RWPE2 (cell line): ENCODE measurements around the gene TRIM5.

Source experiments
- ATAC-seq: fragments of 200-7000 bp; cut with Tn5 transposase; 3 replicates; pipeline ENCODE4 v1.9.1; 2021; ENCODE audit warnings: low read depth
- DNase-seq: peaks from one replicate; pipeline ENCODE4 v3.0.0-alpha.2; 2020; ENCODE audit warnings: low spot score
- H3K27ac ChIP-seq: fragments of 450-650 bp; 2 replicates; pipeline ENCODE4 v1.5.1; 2017; ENCODE audit warnings: mild to moderate bottlenecking; ENCODE audit not compliant: poor library complexity, severe bottlenecking
- H3K27me3 ChIP-seq: fragments of 250-450 bp; sonication (Bioruptor Pico); 2 replicates; pipeline ENCODE4 v1.5.1; 2021; ENCODE audit warnings: mild to moderate bottlenecking, moderate library complexity; ENCODE audit not compliant: insufficient read depth, poor library complexity, severe bottlenecking
- H3K36me3 ChIP-seq: fragments of 250-450 bp; sonication (Bioruptor Pico); 2 replicates; pipeline ENCODE4 v1.5.1; 2020; ENCODE audit warnings: low read depth, mild to moderate bottlenecking, moderate library complexity
- H3K4me1 ChIP-seq: fragments of 250-450 bp; sonication (Bioruptor Pico); 2 replicates; pipeline ENCODE4 v1.5.1; 2021; ENCODE audit warnings: mild to moderate bottlenecking, moderate library complexity; ENCODE audit not compliant: insufficient read depth, poor library complexity, severe bottlenecking
- H3K4me3 ChIP-seq: fragments of 250-450 bp; sonication (Bioruptor Pico); 2 replicates; pipeline ENCODE4 v1.5.1; 2021; ENCODE audit warnings: mild to moderate bottlenecking, moderate library complexity; ENCODE audit not compliant: severe bottlenecking
- H3K9me3 ChIP-seq: fragments of 250-450 bp; sonication (Bioruptor Pico); 2 replicates; pipeline ENCODE4 v1.5.1; 2021; ENCODE audit warnings: mild to moderate bottlenecking, moderate library complexity; ENCODE audit not compliant: severe bottlenecking
- TF ChIP-seq, protein P1 (sequence below): fragments of 450-650 bp; IDR thresholded peaks from one replicate; pipeline ENCODE4 v1.5.1; 2017; ENCODE audit warnings: mild to moderate bottlenecking, moderate library complexity; ENCODE audit not compliant: poor library complexity, severe bottlenecking

Gene TRIM5

DNA sequence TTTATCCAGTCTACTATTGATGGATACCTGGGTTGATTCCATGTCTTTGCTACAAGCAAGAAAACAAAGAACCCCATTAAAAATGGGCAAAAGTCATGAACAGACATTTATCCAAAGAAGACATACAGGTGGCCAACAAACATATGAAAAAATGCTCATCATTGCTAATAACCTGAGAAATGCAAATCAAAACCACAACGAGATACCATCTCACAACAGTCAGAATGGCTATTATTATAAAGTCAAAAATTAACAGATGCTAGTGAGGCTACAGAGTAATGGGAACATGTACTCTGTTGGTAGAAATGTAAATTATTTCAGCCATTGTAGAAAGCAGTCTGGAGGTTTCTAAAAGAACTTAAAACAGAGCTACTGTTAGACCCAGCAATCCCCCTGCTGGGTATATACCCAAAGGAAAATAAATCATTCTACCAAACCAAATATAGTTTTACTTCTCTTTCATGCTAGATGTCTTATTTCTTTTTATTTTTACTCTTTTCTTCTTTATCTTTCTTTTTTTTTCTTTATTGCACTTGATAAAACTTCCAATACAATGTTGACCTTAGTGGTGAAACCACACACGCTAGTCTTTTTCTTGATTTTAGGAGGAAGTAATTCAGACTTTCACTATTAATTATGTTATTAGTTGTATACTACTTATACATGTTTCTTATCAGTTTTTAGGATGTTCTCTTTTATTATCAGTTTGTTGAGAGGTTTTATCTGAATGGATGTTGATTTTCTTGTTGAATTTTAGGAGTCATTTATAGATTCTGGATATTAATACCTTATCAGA lies 19.1 kb upstream of the TRIM5 start:
- no peak for ATAC-seq
- Histone ChIP-seq H3K27me3 (no peaks in the 10 kb centered on the region), H3K4me3 (no peak overlapping the region), H3K9me3 (no peaks in the 10 kb centered on the region), H3K4me1 (no peaks in the 10 kb centered on the region), H3K36me3 (no peaks in the 10 kb centered on the region), H3K27ac (no peak overlapping the region)
- TF ChIP-seq, protein P1, sequence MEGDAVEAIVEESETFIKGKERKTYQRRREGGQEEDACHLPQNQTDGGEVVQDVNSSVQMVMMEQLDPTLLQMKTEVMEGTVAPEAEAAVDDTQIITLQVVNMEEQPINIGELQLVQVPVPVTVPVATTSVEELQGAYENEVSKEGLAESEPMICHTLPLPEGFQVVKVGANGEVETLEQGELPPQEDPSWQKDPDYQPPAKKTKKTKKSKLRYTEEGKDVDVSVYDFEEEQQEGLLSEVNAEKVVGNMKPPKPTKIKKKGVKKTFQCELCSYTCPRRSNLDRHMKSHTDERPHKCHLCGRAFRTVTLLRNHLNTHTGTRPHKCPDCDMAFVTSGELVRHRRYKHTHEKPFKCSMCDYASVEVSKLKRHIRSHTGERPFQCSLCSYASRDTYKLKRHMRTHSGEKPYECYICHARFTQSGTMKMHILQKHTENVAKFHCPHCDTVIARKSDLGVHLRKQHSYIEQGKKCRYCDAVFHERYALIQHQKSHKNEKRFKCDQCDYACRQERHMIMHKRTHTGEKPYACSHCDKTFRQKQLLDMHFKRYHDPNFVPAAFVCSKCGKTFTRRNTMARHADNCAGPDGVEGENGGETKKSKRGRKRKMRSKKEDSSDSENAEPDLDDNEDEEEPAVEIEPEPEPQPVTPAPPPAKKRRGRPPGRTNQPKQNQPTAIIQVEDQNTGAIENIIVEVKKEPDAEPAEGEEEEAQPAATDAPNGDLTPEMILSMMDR = no peak
- no peak for DNase-seq

- Histone ChIP-seq H3K9me3 (no peaks in the 10 kb centered on the region), H3K27me3 (no peaks in the 10 kb centered on the region), H3K4me1 (no peaks in the 10 kb centered on the region), H3K27ac (no peak overlapping the region), H3K4me3 (no peak overlapping the region), H3K36me3 (no peaks in the 10 kb centered on the region)
- DNase-seq (no peak), ATAC-seq (no peak)
- TF ChIP-seq, protein P1 = no peak
These were observed 16.2 kb upstream of the TRIM5 start for GRCh38 chr11:5701055-5701577.

GRCh38 chr11:5700421-5701054 lies 15.7 kb upstream of the TRIM5 start:
- H3K9me3 ChIP-seq = no peaks in the 10 kb centered on the region
- H3K4me1 ChIP-seq = no peaks in the 10 kb centered on the region
- H3K36me3 ChIP-seq = no peaks in the 10 kb centered on the region
- TF ChIP-seq, protein P1 = no peak
- no peaks in the 10 kb centered on the region for H3K27me3 ChIP-seq
- H3K4me3 ChIP-seq = no peak overlapping the region
- DNase-seq (no peak), ATAC-seq (no peak)
- no peak overlapping the region for H3K27ac ChIP-seq

DNA sequence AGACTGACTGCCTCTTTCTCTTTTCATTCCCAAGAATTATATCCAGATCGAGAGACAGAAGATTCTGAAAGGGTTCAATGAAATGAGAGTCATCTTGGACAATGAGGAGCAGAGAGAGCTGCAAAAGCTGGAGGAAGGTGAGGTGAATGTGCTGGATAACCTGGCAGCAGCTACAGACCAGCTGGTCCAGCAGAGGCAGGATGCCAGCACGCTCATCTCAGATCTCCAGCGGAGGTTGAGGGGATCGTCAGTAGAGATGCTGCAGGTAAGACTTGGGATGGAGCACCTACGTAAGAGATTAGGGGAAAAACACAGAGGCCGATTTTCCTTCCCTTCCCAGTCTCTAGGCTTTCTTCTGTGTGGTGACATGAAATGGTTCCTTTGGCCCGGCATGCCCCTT lies 13.4 kb upstream of the TRIM5 start:
- H3K4me1 ChIP-seq = no peaks in the 10 kb centered on the region
- no peaks in the 10 kb centered on the region for H3K27me3 ChIP-seq
- no peak for ATAC-seq
- H3K27ac ChIP-seq = no peak overlapping the region
- H3K4me3 ChIP-seq = no peak overlapping the region
- no peaks in the 10 kb centered on the region for H3K9me3 ChIP-seq
- DNase-seq = no peak
- no peaks in the 10 kb centered on the region for H3K36me3 ChIP-seq
- TF ChIP-seq, protein P1 = no peak
